Measurements from ENCODE around the gene STX4.

DNA sequence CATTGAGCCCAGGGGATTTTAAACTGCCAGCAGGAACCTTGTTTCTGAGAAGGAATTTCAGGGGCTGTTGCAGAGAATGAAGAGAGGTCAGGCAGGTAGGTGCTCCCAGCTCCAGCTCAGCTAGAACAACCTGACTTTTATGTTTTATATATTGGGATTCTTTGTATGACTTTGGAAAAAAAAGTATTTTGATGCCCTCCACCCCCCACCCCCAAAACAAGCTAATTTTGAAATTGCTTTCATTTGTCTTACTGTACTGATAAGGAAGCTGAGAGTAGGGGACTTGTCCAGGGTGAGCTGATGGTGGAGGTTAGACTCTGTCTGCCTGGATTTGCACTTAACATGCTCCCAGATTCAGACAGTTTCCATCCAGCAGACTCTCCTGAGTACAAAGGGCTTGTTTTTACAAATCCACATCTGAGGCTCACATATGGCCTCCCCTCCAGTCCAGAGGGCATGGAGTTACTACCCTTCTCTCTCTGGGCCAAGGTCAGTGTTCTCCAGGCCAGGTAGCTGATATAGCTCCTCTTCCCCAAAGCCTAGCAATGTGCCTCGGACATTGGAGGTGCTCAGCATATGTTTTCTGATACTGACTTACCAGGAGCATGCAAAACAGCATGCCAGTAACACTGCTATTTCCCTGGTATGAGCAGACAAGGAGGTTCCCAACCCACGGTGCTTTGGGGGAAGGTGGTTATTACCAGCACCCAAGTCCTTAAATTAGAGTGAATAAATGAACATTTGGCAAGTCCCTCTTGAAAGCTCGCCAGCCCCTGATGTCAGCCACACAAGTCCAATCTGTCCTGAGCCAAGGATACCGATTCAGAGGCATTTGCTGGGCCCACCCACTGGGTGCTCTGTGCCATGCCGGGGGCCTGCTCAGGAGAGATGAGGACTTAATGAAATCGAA lies 34.3 kb upstream of the STX4 start:
- TF ChIP-seq RAD21 (IDR thresholded peaks at IDR 0.05; ENCODE audit: low read depth), result no peak
- TF ChIP-seq, protein P1, sequence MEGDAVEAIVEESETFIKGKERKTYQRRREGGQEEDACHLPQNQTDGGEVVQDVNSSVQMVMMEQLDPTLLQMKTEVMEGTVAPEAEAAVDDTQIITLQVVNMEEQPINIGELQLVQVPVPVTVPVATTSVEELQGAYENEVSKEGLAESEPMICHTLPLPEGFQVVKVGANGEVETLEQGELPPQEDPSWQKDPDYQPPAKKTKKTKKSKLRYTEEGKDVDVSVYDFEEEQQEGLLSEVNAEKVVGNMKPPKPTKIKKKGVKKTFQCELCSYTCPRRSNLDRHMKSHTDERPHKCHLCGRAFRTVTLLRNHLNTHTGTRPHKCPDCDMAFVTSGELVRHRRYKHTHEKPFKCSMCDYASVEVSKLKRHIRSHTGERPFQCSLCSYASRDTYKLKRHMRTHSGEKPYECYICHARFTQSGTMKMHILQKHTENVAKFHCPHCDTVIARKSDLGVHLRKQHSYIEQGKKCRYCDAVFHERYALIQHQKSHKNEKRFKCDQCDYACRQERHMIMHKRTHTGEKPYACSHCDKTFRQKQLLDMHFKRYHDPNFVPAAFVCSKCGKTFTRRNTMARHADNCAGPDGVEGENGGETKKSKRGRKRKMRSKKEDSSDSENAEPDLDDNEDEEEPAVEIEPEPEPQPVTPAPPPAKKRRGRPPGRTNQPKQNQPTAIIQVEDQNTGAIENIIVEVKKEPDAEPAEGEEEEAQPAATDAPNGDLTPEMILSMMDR (IDR thresholded peaks at IDR 0.05 in 2 of 3, conservative IDR thresholded peaks at IDR 0.05 in 1 of 3; ENCODE audit: borderline replicate concordance in 1 of 3, insufficient read depth in 1 of 3, low read depth in 2 of 3, low read length in 2 of 3), result no peak
- no peak for TF ChIP-seq POLR2A (IDR thresholded peaks at IDR 0.05; ENCODE audit: borderline replicate concordance, extremely low read depth, insufficient read depth, insufficient read length)
- TF ChIP-seq SIN3A (IDR thresholded peaks at IDR 0.05; ENCODE audit: low read depth), result no peak
- TF ChIP-seq EZH2 (IDR thresholded peaks at IDR 0.05), result no peak
- no peak for TF ChIP-seq POLR2AphosphoS5 (IDR thresholded peaks at IDR 0.05; ENCODE audit: low read depth, low read length)
- TF ChIP-seq TCF7L2 (IDR thresholded peaks at IDR 0.05; ENCODE audit: borderline replicate concordance, extremely low read depth, insufficient read depth, insufficient read length), result no peak
